A549 (cell line): ENCODE data around the gene TJP3.

Source experiments
- CBX2 ChIP-seq: fragments of 200-600 bp; sonication (generic); IDR thresholded peaks from 2 replicates; pipeline ENCODE4 v1.6.1; 2016; ENCODE audit warnings: low read depth, mild to moderate bottlenecking, borderline replicate concordance
- CHD4 ChIP-seq: fragments of 200-600 bp; sonication (generic); IDR thresholded peaks from 2 replicates; pipeline ENCODE4 v1.6.1; 2016; ENCODE audit warnings: antibody characterized with exemption, mild to moderate bottlenecking, borderline replicate concordance
- MAFK ChIP-seq: fragments of 450-650 bp; IDR thresholded peaks from 2 replicates; pipeline ENCODE4 v1.6.1; 2014; ENCODE audit not compliant: partially characterized antibody
- TF ChIP-seq, protein P1 (sequence below): fragments of >200 bp; sonication (Bioruptor Twin); formaldehyde crosslinking; IDR thresholded peaks from 3 replicates; pipeline ENCODE4 v1.5.1; 2016

DNA sequence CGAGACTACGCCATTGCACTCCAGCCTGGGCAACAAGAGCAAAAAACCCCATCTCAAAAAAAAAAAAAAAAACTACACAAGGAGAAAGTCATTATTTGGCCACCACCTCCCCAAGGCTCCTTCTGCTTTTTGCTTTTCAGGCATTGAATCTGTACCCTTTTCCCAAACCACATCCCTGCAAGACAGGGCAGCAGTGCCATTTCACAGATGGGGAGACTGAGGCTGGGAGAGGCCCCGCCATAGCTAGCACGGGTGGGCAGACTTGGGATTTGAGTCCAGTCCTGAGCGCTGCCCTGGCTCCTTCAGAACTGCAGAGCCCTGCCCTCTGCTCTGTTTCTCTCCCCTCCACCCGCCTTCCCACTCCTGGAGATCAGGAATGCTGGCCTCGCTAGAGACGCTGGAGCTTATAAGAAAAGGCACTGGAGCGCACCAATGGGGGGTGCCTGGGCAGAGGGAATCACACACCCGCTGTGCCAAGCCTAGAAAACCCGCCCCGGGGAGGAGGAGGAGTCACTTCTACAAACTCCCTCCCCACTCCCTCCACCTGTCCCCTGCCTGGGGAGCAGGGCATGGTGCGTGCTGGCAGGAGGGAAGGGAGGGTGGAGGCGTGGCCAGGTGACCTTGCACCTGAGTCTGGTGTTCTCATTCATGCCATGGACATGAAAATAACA lies 17.6 kb downstream of the TJP3 start:
- TF ChIP-seq, protein P1, sequence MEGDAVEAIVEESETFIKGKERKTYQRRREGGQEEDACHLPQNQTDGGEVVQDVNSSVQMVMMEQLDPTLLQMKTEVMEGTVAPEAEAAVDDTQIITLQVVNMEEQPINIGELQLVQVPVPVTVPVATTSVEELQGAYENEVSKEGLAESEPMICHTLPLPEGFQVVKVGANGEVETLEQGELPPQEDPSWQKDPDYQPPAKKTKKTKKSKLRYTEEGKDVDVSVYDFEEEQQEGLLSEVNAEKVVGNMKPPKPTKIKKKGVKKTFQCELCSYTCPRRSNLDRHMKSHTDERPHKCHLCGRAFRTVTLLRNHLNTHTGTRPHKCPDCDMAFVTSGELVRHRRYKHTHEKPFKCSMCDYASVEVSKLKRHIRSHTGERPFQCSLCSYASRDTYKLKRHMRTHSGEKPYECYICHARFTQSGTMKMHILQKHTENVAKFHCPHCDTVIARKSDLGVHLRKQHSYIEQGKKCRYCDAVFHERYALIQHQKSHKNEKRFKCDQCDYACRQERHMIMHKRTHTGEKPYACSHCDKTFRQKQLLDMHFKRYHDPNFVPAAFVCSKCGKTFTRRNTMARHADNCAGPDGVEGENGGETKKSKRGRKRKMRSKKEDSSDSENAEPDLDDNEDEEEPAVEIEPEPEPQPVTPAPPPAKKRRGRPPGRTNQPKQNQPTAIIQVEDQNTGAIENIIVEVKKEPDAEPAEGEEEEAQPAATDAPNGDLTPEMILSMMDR, result no peak
- TF ChIP-seq CHD4, result no peak
- TF ChIP-seq MAFK, result no peak
- TF ChIP-seq CBX2, result no peak
